Measurements from ENCODE around the gene DNAJA2.

Gene DNAJA2

GRCh38 chr16:46974352-46974751, 878 bp upstream of the DNAJA2 start:
- TF ChIP-seq CTCF (conservative IDR thresholded peaks at IDR 0.05; ENCODE audit: low read length) (no peak), EZH2phosphoT487 (IDR thresholded peaks at IDR 0.05; ENCODE audit: borderline replicate concordance) (no peak)
- H3K4me3 ChIP-seq (ENCODE audit: low read length, poor library complexity, severe bottlenecking) = peak overlapping the region; percentile 94
- H3K9me3 ChIP-seq (ENCODE audit: insufficient read depth, low read depth, low read length) = no peaks in the 10 kb centered on the region
- H3K27me3 ChIP-seq (ENCODE audit: insufficient read depth, low read length, poor library complexity, severe bottlenecking) = no peaks in the 10 kb centered on the region
- H3K36me3 ChIP-seq (ENCODE audit: insufficient read depth, low read length) = peaks cover 9% of the 10 kb centered on the region; the same call in 1 of the 2 replicates
- H3K4me1 ChIP-seq (ENCODE audit: insufficient read depth, low read length, poor library complexity, severe bottlenecking) = peaks cover 33% of the 10 kb centered on the region
- H3K9ac ChIP-seq (ENCODE audit: low read depth, low read length, poor library complexity, severe bottlenecking) = peak overlapping the region; percentile 88
- peaks cover 49% of the 10 kb centered on the region for H3K79me2 ChIP-seq (ENCODE audit: insufficient read depth, low read length)
- H3K9me2 ChIP-seq (replicated peaks; ENCODE audit: low read depth, low read length) = no peaks in the 10 kb centered on the region
- H3K4me2 ChIP-seq (ENCODE audit: low read depth, low read length, poor library complexity, severe bottlenecking) = peak overlapping the region; percentile 85
- no peaks in the 10 kb centered on the region for H3F3A ChIP-seq (ENCODE audit: low read depth)
- H4K20me1 ChIP-seq (ENCODE audit: insufficient read depth, low read length, poor library complexity, severe bottlenecking) = peaks cover 33% of the 10 kb centered on the region
- no peak overlapping the region for H2AFZ ChIP-seq (ENCODE audit: low read length)

DNA sequence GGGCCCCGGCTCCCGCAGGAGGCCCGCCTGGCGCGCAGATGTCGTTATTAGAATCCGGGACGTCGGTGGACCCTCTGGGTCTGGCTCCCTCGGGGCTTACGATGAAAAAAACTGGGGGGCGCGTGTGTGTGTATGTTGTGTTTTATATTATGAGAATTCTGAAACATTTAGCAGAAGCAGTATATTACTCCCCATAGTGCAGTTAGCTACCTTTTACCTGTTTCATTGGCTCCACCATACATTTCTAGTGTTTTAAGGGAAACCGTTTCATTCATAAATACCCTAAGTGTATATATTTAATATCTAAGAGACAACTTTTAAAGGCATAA, 486 bp upstream of the DNAJA2 start:
- Histone ChIP-seq H3K9ac (ENCODE audit: low read depth, low read length, poor library complexity, severe bottlenecking) (peak overlapping the region; percentile 88), H3K9me3 (ENCODE audit: insufficient read depth, low read depth, low read length) (no peaks in the 10 kb centered on the region), H3K4me1 (ENCODE audit: insufficient read depth, low read length, poor library complexity, severe bottlenecking) (peaks cover 37% of the 10 kb centered on the region), H3K79me2 (ENCODE audit: insufficient read depth, low read length) (peaks cover 53% of the 10 kb centered on the region), H4K20me1 (ENCODE audit: insufficient read depth, low read length, poor library complexity, severe bottlenecking) (peaks cover 37% of the 10 kb centered on the region), H3F3A (ENCODE audit: low read depth) (no peaks in the 10 kb centered on the region), H3K4me2 (ENCODE audit: low read depth, low read length, poor library complexity, severe bottlenecking) (peak overlapping the region; percentile 85), H3K4me3 (ENCODE audit: low read length, poor library complexity, severe bottlenecking) (peak overlapping the region; percentile 94), H3K27me3 (ENCODE audit: insufficient read depth, low read length, poor library complexity, severe bottlenecking) (no peaks in the 10 kb centered on the region), H3K9me2 (replicated peaks; ENCODE audit: low read depth, low read length) (no peaks in the 10 kb centered on the region), H2AFZ (ENCODE audit: low read length) (peak overlapping the region; percentile 78), H3K36me3 (ENCODE audit: insufficient read depth, low read length) (peaks cover 13% of the 10 kb centered on the region; the same call in 1 of the 2 replicates)
- TF ChIP-seq EZH2phosphoT487 (IDR thresholded peaks at IDR 0.05; ENCODE audit: borderline replicate concordance) = no peak
- TF ChIP-seq CTCF (conservative IDR thresholded peaks at IDR 0.05; ENCODE audit: low read length) = no peak

DNA sequence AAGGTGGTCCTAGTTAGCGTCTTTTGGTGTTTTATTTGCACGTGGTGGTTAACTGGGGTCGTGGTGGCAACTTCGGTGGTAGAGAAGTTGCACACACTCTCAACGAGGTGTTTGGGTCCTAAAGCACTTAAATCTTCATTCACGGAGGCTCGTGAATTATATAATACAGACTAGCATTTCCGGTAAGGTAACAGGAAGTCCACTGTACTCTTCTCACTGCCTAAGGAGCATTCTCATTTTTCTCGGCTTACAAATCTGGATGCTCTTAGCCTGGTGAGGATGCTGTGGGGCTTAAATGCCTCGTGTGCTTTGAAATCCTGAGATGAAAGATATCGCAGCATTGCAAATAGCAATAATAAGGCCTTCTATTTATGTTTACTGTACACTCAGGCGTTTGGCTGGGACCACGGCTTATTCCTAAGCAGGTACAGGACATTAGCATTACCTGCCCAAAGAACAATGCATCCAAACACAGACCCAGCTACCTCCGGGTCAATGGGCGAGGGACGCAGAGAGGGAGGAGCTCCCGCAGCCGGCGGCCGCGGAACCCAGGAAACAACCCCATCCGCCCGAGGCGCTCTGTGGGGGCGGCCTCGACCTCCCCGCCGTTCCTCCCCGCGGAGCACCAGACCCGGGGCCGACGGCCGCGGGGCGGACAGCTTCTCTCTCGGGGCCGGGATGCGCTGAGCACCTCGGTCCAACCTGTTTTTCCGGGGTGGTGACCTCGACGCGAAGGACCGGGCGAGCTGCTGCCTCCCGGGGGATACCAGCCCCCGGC, 856 bp downstream of the DNAJA2 start:
- Histone ChIP-seq H3K4me2 (ENCODE audit: low read depth, low read length, poor library complexity, severe bottlenecking) (peak overlapping the region; percentile 97), H3K9me2 (replicated peaks; ENCODE audit: low read depth, low read length) (no peaks in the 10 kb centered on the region), H2AFZ (ENCODE audit: low read length) (peak overlapping the region; percentile 62), H3K79me2 (ENCODE audit: insufficient read depth, low read length) (peaks cover 67% of the 10 kb centered on the region), H3K27me3 (ENCODE audit: insufficient read depth, low read length, poor library complexity, severe bottlenecking) (no peaks in the 10 kb centered on the region), H3K36me3 (ENCODE audit: insufficient read depth, low read length) (peaks cover 27% of the 10 kb centered on the region; the same call in 1 of the 2 replicates), H3K4me1 (ENCODE audit: insufficient read depth, low read length, poor library complexity, severe bottlenecking) (peaks cover 40% of the 10 kb centered on the region), H3F3A (ENCODE audit: low read depth) (no peaks in the 10 kb centered on the region), H3K4me3 (ENCODE audit: low read length, poor library complexity, severe bottlenecking) (peak overlapping the region; percentile 94), H4K20me1 (ENCODE audit: insufficient read depth, low read length, poor library complexity, severe bottlenecking) (peaks cover 50% of the 10 kb centered on the region), H3K9ac (ENCODE audit: low read depth, low read length, poor library complexity, severe bottlenecking) (peak overlapping the region; percentile 88), H3K9me3 (ENCODE audit: insufficient read depth, low read depth, low read length) (no peaks in the 10 kb centered on the region)
- TF ChIP-seq EZH2phosphoT487 (IDR thresholded peaks at IDR 0.05; ENCODE audit: borderline replicate concordance) (no peak), CTCF (conservative IDR thresholded peaks at IDR 0.05; ENCODE audit: low read length) (no peak)

Data from Loucy (cell line).